ENCODE measurements around the gene TP53RK. TPM values are rescaled to one million over a fixed set of nuclear protein-coding genes. Genes with fewer than 3 reads are reported as not detected.

TP53RK gene
- total and polyA plus RNA-seq, 2 donors (not counting 1 experiment from before 2014, with no cell fraction given) = 3.1 to 22.5 TPM

DNA sequence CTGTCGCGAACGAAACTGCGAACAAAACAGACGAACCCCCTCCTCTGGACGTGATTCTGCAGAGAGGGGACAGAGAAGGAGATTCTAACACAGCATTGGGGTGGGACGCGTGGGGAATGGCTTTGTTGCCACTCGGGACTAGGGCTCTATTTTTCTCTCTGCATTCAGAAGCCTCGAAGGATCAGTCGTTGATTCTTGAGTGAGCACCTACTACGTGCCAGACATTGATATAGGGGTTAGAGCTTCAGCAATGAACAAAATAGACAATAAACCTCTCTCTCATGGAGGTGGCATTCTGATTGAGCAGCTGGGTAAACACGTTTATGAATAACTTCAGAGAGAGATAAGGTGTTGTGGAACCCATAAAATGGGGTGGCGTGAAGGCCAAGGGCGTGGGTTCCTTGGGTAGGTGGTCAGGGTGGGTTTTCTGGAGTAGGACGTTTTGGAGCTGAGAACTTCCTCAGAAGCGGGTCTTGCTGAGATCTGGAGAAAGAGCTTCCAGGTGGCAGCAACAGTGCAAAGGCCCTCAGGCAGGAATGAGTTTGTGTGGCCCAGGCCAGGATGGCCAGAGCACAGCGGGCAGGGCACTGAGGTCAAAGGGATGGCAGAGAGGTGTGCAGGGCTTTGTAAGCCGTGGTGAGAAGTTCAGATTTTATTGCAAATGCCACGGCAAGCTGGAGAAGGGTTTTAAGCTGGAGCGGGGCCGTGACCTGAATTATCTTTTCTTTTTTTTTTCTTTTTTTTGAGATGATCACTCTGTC is 21.1 kb upstream of the TP53RK start:
- Mint-ChIP-seq H3K4me1 (peaks cover 11% of the 10 kb centered on the region), H3K27me3 (peaks cover 65% of the 10 kb centered on the region), H3K9me3 (ENCODE audit: insufficient read depth) (peaks cover 2% of the 10 kb centered on the region), H3K27ac (no peak overlapping the region), H3K4me3 (peak overlapping the region; percentile 68)
- intact Hi-C loops (cut with micrococcal nuclease) = no loop called here
- Histone ChIP-seq H4K20me1 (ENCODE audit: control insufficient read depth, insufficient read depth, low read length, poor library complexity, severe bottlenecking) (no peaks in the 10 kb centered on the region), H3K4me1 (ENCODE audit: control insufficient read depth in 2 of 2, insufficient read depth in 2 of 2, low read length in 2 of 2) (peaks cover 6 to 16% of the 10 kb centered on the region in 2 donors), H3K4me3 (ENCODE audit: control extremely low read depth in 1 of 5, extremely low read depth in 1 of 5, insufficient read depth in 1 of 5, low read depth in 2 of 5, low read length in 4 of 5) (peak overlapping the region in 3 of 5 experiments; percentile 27 to 36 (median 32)), H3K9ac (ENCODE audit: low read length) (peak overlapping the region; percentile 52), H3K27me3 (replicated peaks in 1 of 4; ENCODE audit: control extremely low read depth in 1 of 4, control insufficient read depth in 3 of 4, insufficient read depth in 4 of 4, low read length in 3 of 4) (peaks cover 0 to 49% (median 16%) of the 10 kb centered on the region in 4 experiments), H3K9me3 (ENCODE audit: control extremely low read depth in 1 of 3, control insufficient read depth in 2 of 3, insufficient read depth in 1 of 3, low read length in 2 of 3) (peaks cover 1 to 7% (median 2%) of the 10 kb centered on the region in 3 donors), H3K27ac (ENCODE audit: low read length in 2 of 2) (no peak overlapping the region), H3K4me2 (replicated peaks; ENCODE audit: low read depth, low read length, poor library complexity, severe bottlenecking) (peak overlapping the region; percentile 73), H3K36me3 (replicated peaks in 1 of 2; ENCODE audit: control extremely low read depth in 1 of 2, control insufficient read depth in 1 of 2, extremely low read depth in 1 of 2, insufficient read depth in 2 of 2, low read length in 1 of 2) (no peaks in the 10 kb centered on the region), H3K79me2 (ENCODE audit: control insufficient read depth, insufficient read depth, low read length) (no peaks in the 10 kb centered on the region), H2AFZ (ENCODE audit: insufficient read depth, low read depth, low read length, poor library complexity, severe bottlenecking) (peak overlapping the region; percentile 42)
- DNase-seq (no peak), ATAC-seq (ENCODE audit: low read depth) (no peak)
- ChIA-PET CTCF (interaction anchor here (1.3 kb wide), 1 partner anchor 30 kb away, joined by 4 read pairs; no protein-coding TSS in a partner anchor), POLR2A (no interaction called here)
- 55% methylated on average over 16 of the region's 22 CpGs for WGBS (ENCODE audit: insufficient coverage)
- no peak for TF ChIP-seq EZH2 (IDR thresholded peaks at IDR 0.05; ENCODE audit: borderline replicate concordance, insufficient read depth, low read depth, low read length, poor library complexity, severe bottlenecking)
- TF ChIP-seq, protein P1, sequence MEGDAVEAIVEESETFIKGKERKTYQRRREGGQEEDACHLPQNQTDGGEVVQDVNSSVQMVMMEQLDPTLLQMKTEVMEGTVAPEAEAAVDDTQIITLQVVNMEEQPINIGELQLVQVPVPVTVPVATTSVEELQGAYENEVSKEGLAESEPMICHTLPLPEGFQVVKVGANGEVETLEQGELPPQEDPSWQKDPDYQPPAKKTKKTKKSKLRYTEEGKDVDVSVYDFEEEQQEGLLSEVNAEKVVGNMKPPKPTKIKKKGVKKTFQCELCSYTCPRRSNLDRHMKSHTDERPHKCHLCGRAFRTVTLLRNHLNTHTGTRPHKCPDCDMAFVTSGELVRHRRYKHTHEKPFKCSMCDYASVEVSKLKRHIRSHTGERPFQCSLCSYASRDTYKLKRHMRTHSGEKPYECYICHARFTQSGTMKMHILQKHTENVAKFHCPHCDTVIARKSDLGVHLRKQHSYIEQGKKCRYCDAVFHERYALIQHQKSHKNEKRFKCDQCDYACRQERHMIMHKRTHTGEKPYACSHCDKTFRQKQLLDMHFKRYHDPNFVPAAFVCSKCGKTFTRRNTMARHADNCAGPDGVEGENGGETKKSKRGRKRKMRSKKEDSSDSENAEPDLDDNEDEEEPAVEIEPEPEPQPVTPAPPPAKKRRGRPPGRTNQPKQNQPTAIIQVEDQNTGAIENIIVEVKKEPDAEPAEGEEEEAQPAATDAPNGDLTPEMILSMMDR (IDR thresholded peaks at IDR 0.05) = no peak

All from B cell (primary cell).